ENCODE measurements around the gene EML5. TPM values are rescaled to one million over a fixed set of nuclear protein-coding genes. Genes with fewer than 3 reads are reported as not detected.

The EML5 gene
- total and polyA plus RNA-seq, 3 donors from 2014 or later: 4.2 to 19.3 (median 17.7) TPM

DNA sequence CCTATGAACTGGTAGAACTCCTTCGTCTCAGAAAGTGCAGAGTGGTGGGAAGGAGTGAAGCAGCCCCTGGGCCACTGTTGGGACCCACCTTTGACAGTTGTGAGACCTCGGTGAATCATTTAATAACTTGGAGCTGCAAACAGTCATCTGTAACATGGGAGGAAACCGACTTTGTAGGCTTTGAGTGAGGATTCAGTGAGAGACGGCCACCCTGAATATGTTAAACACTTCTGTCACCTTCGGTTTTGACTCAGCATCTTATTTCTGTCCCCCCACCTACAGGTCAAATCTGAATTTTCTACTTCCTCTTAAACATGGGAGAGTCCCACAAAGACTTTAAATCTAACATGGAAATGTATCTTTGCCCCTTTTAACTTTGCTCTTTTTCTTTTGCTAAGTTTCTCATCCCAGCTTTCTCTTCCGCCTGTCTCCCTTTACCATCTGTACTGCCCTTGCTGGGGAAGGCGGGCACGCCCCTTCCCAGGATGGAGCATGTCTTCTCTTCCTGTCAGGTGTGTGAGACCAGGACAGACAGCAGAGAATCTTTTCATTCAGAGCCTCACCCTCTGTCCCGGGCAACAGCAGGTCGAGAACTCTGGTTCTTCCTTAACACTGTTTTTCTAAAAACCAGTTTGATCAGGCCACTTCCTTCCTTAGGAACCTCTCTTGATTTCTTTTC lies 192.9 kb downstream of the EML5 start:
- H3K27ac ChIP-seq: no peak overlapping the region
- DNase-seq: no peak
- no peaks in the 10 kb centered on the region for H3K36me3 ChIP-seq (ENCODE audit: low read depth, missing control alignments)
- H3K4me1 ChIP-seq: no peaks in the 10 kb centered on the region
- no peaks in the 10 kb centered on the region for H3K27me3 ChIP-seq
- TF ChIP-seq POLR2A (IDR thresholded peaks at IDR 0.05): no peak
- TF ChIP-seq, protein P1, sequence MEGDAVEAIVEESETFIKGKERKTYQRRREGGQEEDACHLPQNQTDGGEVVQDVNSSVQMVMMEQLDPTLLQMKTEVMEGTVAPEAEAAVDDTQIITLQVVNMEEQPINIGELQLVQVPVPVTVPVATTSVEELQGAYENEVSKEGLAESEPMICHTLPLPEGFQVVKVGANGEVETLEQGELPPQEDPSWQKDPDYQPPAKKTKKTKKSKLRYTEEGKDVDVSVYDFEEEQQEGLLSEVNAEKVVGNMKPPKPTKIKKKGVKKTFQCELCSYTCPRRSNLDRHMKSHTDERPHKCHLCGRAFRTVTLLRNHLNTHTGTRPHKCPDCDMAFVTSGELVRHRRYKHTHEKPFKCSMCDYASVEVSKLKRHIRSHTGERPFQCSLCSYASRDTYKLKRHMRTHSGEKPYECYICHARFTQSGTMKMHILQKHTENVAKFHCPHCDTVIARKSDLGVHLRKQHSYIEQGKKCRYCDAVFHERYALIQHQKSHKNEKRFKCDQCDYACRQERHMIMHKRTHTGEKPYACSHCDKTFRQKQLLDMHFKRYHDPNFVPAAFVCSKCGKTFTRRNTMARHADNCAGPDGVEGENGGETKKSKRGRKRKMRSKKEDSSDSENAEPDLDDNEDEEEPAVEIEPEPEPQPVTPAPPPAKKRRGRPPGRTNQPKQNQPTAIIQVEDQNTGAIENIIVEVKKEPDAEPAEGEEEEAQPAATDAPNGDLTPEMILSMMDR (IDR thresholded peaks at IDR 0.05): no peak
- intact Hi-C loops (cut with DNase I; ENCODE audit: low total_unique reads): no loop called here
- no peaks in the 10 kb centered on the region for H3K9me3 ChIP-seq
- 87 to 89% methylated on average over 10 of the region's 10 CpGs for WGBS, 2 donors
- H3K4me3 ChIP-seq: no peak overlapping the region

DNA sequence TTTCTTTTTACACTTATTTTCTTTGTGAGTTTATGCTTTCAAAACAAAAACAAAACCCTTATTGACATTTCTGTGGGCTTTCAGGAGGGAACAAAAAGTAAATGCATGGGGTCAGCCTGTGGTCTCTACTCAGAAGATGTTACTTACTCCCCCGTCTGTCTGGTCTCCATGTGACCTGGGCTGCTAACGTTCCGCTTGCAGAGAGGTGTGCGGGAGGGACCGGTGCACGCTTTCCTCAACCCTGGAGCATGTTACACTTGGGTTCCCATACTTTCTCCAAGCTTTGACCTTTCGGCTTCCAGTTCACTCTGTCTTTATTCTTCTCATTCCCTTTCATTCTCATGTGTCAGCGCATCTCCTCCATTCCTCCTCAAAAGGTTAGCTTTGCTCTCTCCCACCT lies 193.4 kb downstream of the EML5 start:
- intact Hi-C loops (cut with DNase I; ENCODE audit: low total_unique reads): no loop called here
- H3K27ac ChIP-seq: no peak overlapping the region
- 80 to 82% methylated on average over 8 of the region's 8 CpGs for WGBS, 2 donors
- no peaks in the 10 kb centered on the region for H3K9me3 ChIP-seq
- H3K36me3 ChIP-seq (ENCODE audit: low read depth, missing control alignments): no peaks in the 10 kb centered on the region
- DNase-seq: no peak
- no peaks in the 10 kb centered on the region for H3K27me3 ChIP-seq
- H3K4me1 ChIP-seq: no peaks in the 10 kb centered on the region
- TF ChIP-seq POLR2A (IDR thresholded peaks at IDR 0.05): no peak
- TF ChIP-seq, protein P1 (IDR thresholded peaks at IDR 0.05): no peak
- H3K4me3 ChIP-seq: no peak overlapping the region

DNA sequence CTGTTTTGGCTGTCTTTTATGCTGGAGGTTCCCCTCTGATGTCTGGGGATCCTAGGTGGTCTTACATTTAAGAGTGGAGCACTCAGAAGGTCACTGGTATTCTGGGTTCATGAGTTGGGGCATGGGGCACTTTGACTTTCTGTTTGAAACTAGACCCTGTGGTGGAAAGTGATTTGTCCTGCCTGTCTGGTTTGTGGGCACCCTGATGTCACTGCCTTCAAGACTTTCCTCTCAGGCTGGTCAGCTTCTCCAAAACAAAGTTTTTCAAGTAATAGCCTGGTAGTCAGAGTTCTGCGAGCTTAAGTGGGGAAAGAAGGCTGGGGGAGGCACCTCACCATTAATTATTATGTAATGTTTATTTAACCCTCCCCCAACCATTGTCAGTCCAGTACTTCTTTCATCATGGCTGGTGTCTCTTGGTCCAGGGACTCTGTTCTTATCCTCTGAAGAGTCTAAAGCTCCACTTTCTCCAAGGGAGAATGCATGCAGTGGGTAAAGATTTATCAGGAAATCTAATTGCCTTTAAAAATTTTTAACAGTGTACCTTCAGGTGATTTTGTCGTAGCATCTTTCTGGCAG lies 194.6 kb downstream of the EML5 start:
- Histone ChIP-seq H3K9me3 (no peaks in the 10 kb centered on the region), H3K36me3 (ENCODE audit: low read depth, missing control alignments) (no peaks in the 10 kb centered on the region), H3K4me1 (no peaks in the 10 kb centered on the region), H3K27me3 (no peaks in the 10 kb centered on the region), H3K27ac (no peak overlapping the region), H3K4me3 (no peak overlapping the region)
- intact Hi-C loops (cut with DNase I; ENCODE audit: low total_unique reads): no loop called here
- 72 to 88% methylated on average over 2 of the region's 2 CpGs for WGBS, 2 donors
- TF ChIP-seq POLR2A (IDR thresholded peaks at IDR 0.05): no peak
- TF ChIP-seq, protein P1 (IDR thresholded peaks at IDR 0.05): no peak
- no peak for DNase-seq

DNA sequence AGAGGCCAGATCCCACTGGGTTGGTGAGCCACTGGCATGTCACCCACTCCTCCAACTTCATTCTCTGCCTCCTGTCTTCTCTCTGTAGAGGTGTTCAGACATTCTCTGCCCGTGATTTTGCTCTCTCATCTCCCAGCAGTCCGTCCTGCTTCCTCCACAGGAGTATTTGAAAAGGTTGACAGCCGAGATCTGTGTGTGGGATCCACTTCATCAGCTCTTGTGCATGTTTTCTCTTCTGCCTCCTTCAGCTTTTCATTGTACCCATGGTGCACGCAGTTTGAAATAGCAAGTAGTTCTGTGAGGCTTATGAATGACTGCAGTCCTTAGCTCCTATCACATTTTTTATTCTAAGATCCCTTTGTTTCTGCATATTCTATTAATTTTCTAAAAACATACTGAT lies 195.2 kb downstream of the EML5 start:
- no peak for TF ChIP-seq POLR2A (IDR thresholded peaks at IDR 0.05)
- TF ChIP-seq, protein P1 (IDR thresholded peaks at IDR 0.05): no peak
- DNase-seq: no peak
- H3K9me3 ChIP-seq: no peaks in the 10 kb centered on the region
- H3K27ac ChIP-seq: no peak overlapping the region
- no peaks in the 10 kb centered on the region for H3K27me3 ChIP-seq
- 93 to 98% methylated on average over 4 of the region's 4 CpGs for WGBS, 2 donors
- no peaks in the 10 kb centered on the region for H3K36me3 ChIP-seq (ENCODE audit: low read depth, missing control alignments)
- intact Hi-C loops (cut with DNase I; ENCODE audit: low total_unique reads): no loop called here
- no peak overlapping the region for H3K4me3 ChIP-seq
- no peaks in the 10 kb centered on the region for H3K4me1 ChIP-seq

DNA sequence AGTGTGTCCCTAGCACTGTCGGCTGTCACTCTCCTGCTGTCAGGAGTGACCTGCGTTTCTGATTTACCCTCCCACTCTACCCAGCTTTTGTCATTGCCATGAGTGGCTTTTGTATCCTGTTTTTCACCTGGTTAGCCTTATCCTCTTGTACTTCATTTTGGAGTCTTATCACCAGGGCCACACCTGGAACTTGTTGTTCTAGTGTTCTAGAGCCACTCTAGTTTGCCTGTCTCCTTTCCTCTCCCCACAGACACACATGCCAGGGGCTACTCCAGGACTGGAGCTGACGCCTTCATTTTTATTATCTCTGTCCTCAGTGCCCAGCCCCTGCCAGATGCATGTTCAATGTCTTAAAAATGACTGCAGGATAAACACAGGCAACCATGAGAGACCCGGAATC lies 195.7 kb downstream of the EML5 start:
- 94 to 96% methylated on average over 4 of the region's 4 CpGs for WGBS, 2 donors
- Histone ChIP-seq H3K4me3 (no peak overlapping the region), H3K27ac (no peak overlapping the region), H3K27me3 (no peaks in the 10 kb centered on the region), H3K4me1 (no peaks in the 10 kb centered on the region), H3K9me3 (no peaks in the 10 kb centered on the region), H3K36me3 (ENCODE audit: low read depth, missing control alignments) (no peaks in the 10 kb centered on the region)
- DNase-seq: no peak
- intact Hi-C loops (cut with DNase I; ENCODE audit: low total_unique reads): no loop called here
- no peak for TF ChIP-seq POLR2A (IDR thresholded peaks at IDR 0.05)
- TF ChIP-seq, protein P1 (IDR thresholded peaks at IDR 0.05): no peak

Data from testis (tissue), 3 donors.